Measurements from ENCODE around the gene TMEM220. TPM values are rescaled to one million over a fixed set of nuclear protein-coding genes. Genes with fewer than 3 reads are reported as not detected.

TMEM220 gene
- polyA plus RNA-seq (ENCODE audit: low read depth in 6 of 6), result 10 to 100 TPM in 5 of 6 donors, 1 to 10 TPM in 1; 3.5 to 23.8 (median 17.1) TPM

GRCh38 chr17:10729334-10730193, at the start of gene TMEM220:
TSS of gene TMEM220 (minus strand) at chr17:10730023. CDS start at chr17:10729851, 172 bp downstream.
- peak; percentile 55 for DNase-seq
- Mint-ChIP-seq H3K27ac (peak within 1 kb of the TSS; percentile 67 to 99 (median 88)), H3K4me1 (peaks cover 11 to 23% (median 21%) of the 10 kb centered on the region in 3 donors), H3K27me3 (no peaks in the 10 kb centered on the region), H3K36me3 (peaks cover 0 to 6% of the 10 kb centered on the region in 2 donors), H3K9me3 (no peaks in the 10 kb centered on the region), H3K4me3 (peak within 1 kb of the TSS; percentile 79 to 99 (median 94))
- ATAC-seq (ENCODE audit: low read depth in 2 of 2), result peak; percentile 78 to 84

- ATAC-seq (ENCODE audit: low read depth in 2 of 2), result no peak
These were observed 49.8 kb upstream of the TMEM220 start for GRCh38 chr17:10779609-10780008.

GRCh38 chr17:10777890-10778289, 48.1 kb upstream of the TMEM220 start:
- H3K4me1 Mint-ChIP-seq, result peaks cover 5 to 8% (median 5%) of the 10 kb centered on the region in 3 donors
- peak overlapping the region in 2 of 6 donors; percentile 20 to 64 for H3K27ac Mint-ChIP-seq
- no peak for ATAC-seq (ENCODE audit: low read depth in 2 of 2)
- H3K4me3 Mint-ChIP-seq, result no peak overlapping the region
- H3K9me3 Mint-ChIP-seq, result peaks cover 3 to 9% (median 5%) of the 10 kb centered on the region in 7 donors
- peaks cover 4 to 19% of the 10 kb centered on the region in 2 donors for H3K36me3 Mint-ChIP-seq
- H3K27me3 Mint-ChIP-seq, result peaks cover 0 to 4% (median 1%) of the 10 kb centered on the region in 3 donors
- DNase-seq, result no peak

More at GRCh38 chr17:10779609-10780008, 49.8 kb upstream of the TMEM220 start:
- H3K4me1 Mint-ChIP-seq, result peaks cover 5% of the 10 kb centered on the region in 3 donors
- DNase-seq, result no peak
- peaks cover 8 to 21% (median 10%) of the 10 kb centered on the region in 7 donors for H3K9me3 Mint-ChIP-seq
- H3K36me3 Mint-ChIP-seq, result peaks cover 13 to 18% of the 10 kb centered on the region in 2 donors
- H3K4me3 Mint-ChIP-seq, result no peak overlapping the region
- H3K27me3 Mint-ChIP-seq, result peaks cover 0 to 12% (median 10%) of the 10 kb centered on the region in 3 donors
- no peak overlapping the region for H3K27ac Mint-ChIP-seq

GRCh38 chr17:10777131-10777807, 47.4 kb upstream of the TMEM220 start:
- H3K36me3 Mint-ChIP-seq, result peaks cover 3 to 17% of the 10 kb centered on the region in 2 donors
- ATAC-seq (ENCODE audit: low read depth in 2 of 2) (no peak), DNase-seq (no peak)
- H3K27me3 Mint-ChIP-seq, result no peaks in the 10 kb centered on the region
- H3K9me3 Mint-ChIP-seq, result peaks cover 0 to 7% (median 3%) of the 10 kb centered on the region in 7 donors
- H3K27ac Mint-ChIP-seq, result no peak overlapping the region
- H3K4me1 Mint-ChIP-seq, result peaks cover 5 to 8% (median 5%) of the 10 kb centered on the region in 3 donors
- H3K4me3 Mint-ChIP-seq, result no peak overlapping the region

GRCh38 chr17:10776381-10776780, 46.6 kb upstream of the TMEM220 start:
- ATAC-seq (ENCODE audit: low read depth in 2 of 2) (peak in 1 of 2 donors; percentile 47), DNase-seq (no peak)
- Mint-ChIP-seq H3K36me3 (peaks cover 12% of the 10 kb centered on the region in 2 donors), H3K27me3 (no peaks in the 10 kb centered on the region), H3K27ac (peak overlapping the region in 2 of 6 donors; percentile 70 to 84), H3K9me3 (peaks cover 3 to 11% (median 6%) of the 10 kb centered on the region in 7 donors), H3K4me3 (peak overlapping the region in 1 of 8 donors; percentile 29), H3K4me1 (peaks cover 5 to 8% (median 5%) of the 10 kb centered on the region in 3 donors)

- peaks cover 12 to 16% of the 10 kb centered on the region in 2 donors for H3K36me3 Mint-ChIP-seq
- peak overlapping the region in 2 of 8 donors; percentile 29 to 65 for H3K4me3 Mint-ChIP-seq
- peaks cover 5 to 8% (median 5%) of the 10 kb centered on the region in 3 donors for H3K4me1 Mint-ChIP-seq
- peak overlapping the region in 3 of 6 donors; percentile 59 to 84 (median 70) for H3K27ac Mint-ChIP-seq
- H3K27me3 Mint-ChIP-seq, result no peaks in the 10 kb centered on the region
- DNase-seq (no peak), ATAC-seq (ENCODE audit: low read depth in 2 of 2) (no peak)
- peaks cover 4 to 12% (median 7%) of the 10 kb centered on the region in 7 donors for H3K9me3 Mint-ChIP-seq
These were observed 46.0 kb upstream of the TMEM220 start for GRCh38 chr17:10775740-10776356.

- Mint-ChIP-seq H3K27ac (peak overlapping the region in 1 of 6 donors; percentile 59), H3K36me3 (peaks cover 12 to 16% of the 10 kb centered on the region in 2 donors), H3K27me3 (no peaks in the 10 kb centered on the region), H3K9me3 (peaks cover 4 to 12% (median 6%) of the 10 kb centered on the region in 7 donors), H3K4me1 (peaks cover 5 to 8% (median 5%) of the 10 kb centered on the region in 3 donors), H3K4me3 (no peak overlapping the region)
- no peak for ATAC-seq (ENCODE audit: low read depth in 2 of 2)
- no peak for DNase-seq
These were observed 45.2 kb upstream of the TMEM220 start for GRCh38 chr17:10775058-10775457.

GRCh38 chr17:10773391-10773790, 43.6 kb upstream of the TMEM220 start:
- no peak overlapping the region for H3K27ac Mint-ChIP-seq

GRCh38 chr17:10772425-10773380, 42.9 kb upstream of the TMEM220 start:
- no peak overlapping the region for H3K27ac Mint-ChIP-seq
- no peaks in the 10 kb centered on the region for H3K27me3 Mint-ChIP-seq
- H3K9me3 Mint-ChIP-seq, result peaks cover 4 to 12% (median 6%) of the 10 kb centered on the region in 7 donors
- H3K4me3 Mint-ChIP-seq, result no peak overlapping the region
- DNase-seq (no peak), ATAC-seq (ENCODE audit: low read depth in 2 of 2) (no peak)
- H3K4me1 Mint-ChIP-seq, result peaks cover 5 to 8% (median 5%) of the 10 kb centered on the region in 3 donors
- peaks cover 7 to 16% of the 10 kb centered on the region in 2 donors for H3K36me3 Mint-ChIP-seq

More at GRCh38 chr17:10773391-10773790, 43.6 kb upstream of the TMEM220 start:
- Mint-ChIP-seq H3K4me1 (peaks cover 5 to 8% (median 5%) of the 10 kb centered on the region in 3 donors), H3K36me3 (peaks cover 7 to 16% of the 10 kb centered on the region in 2 donors), H3K9me3 (peaks cover 4 to 12% (median 6%) of the 10 kb centered on the region in 7 donors), H3K4me3 (no peak overlapping the region), H3K27me3 (no peaks in the 10 kb centered on the region)
- ATAC-seq (ENCODE audit: low read depth in 2 of 2) (no peak), DNase-seq (no peak)

GRCh38 chr17:10771148-10771547, 41.3 kb upstream of the TMEM220 start:
- Mint-ChIP-seq H3K27me3 (no peaks in the 10 kb centered on the region), H3K4me3 (no peak overlapping the region), H3K27ac (no peak overlapping the region), H3K4me1 (peaks cover 0 to 5% (median under 1%) of the 10 kb centered on the region in 3 donors), H3K9me3 (peaks cover 6 to 12% (median 8%) of the 10 kb centered on the region in 7 donors), H3K36me3 (peaks cover 14 to 24% of the 10 kb centered on the region in 2 donors)
- ATAC-seq (ENCODE audit: low read depth in 2 of 2), result no peak
- no peak for DNase-seq

GRCh38 chr17:10769840-10770239, 40.0 kb upstream of the TMEM220 start:
- H3K4me1 Mint-ChIP-seq, result peaks cover 0 to 3% (median 0%) of the 10 kb centered on the region in 3 donors
- DNase-seq (no peak), ATAC-seq (ENCODE audit: low read depth in 2 of 2) (no peak)
- H3K9me3 Mint-ChIP-seq, result peaks cover 6 to 15% (median 10%) of the 10 kb centered on the region in 7 donors
- no peak overlapping the region for H3K27ac Mint-ChIP-seq
- no peak overlapping the region for H3K4me3 Mint-ChIP-seq
- no peaks in the 10 kb centered on the region for H3K27me3 Mint-ChIP-seq
- peaks cover 16 to 25% of the 10 kb centered on the region in 2 donors for H3K36me3 Mint-ChIP-seq

- H3K27ac Mint-ChIP-seq, result no peak overlapping the region
- peaks cover 6 to 13% (median 10%) of the 10 kb centered on the region in 7 donors for H3K9me3 Mint-ChIP-seq
- peaks cover 12 to 25% of the 10 kb centered on the region in 2 donors for H3K36me3 Mint-ChIP-seq
- H3K4me1 Mint-ChIP-seq, result peaks cover 0 to under 1% (median 0%) of the 10 kb centered on the region in 3 donors
- no peak overlapping the region for H3K4me3 Mint-ChIP-seq
- no peak for ATAC-seq (ENCODE audit: low read depth in 2 of 2)
- H3K27me3 Mint-ChIP-seq, result no peaks in the 10 kb centered on the region
- no peak for DNase-seq
These were observed 39.0 kb upstream of the TMEM220 start for GRCh38 chr17:10768750-10769251.
